IPS-NIHi7 (cell line): ENCODE data around the gene DENND4C.
A peak's percentile ranks its signal among the peaks of the same experiment; 100 is the strongest.
"Not testable (repeated sequence)": the region's sequence is repeated elsewhere in the genome, so short reads cannot be mapped to it uniquely, and the experiment has no call there.

Experiments
- DNase-seq: peaks from one replicate; pipeline ENCODE4 v3.0.0; 2012; ENCODE audit warnings: mixed read lengths; ENCODE audit errors: extremely low spot score

Gene DENND4C

GRCh38 chr9:19224563-19224962 is 5.9 kb upstream of the DENND4C start:
- no peak for DNase-seq

GRCh38 chr9:19229595-19230354 is 718 bp upstream of the DENND4C start:
- DNase-seq: peak; percentile 55

GRCh38 chr9:19231126-19231903 is 822 bp downstream of the DENND4C start:
- no peak for DNase-seq

GRCh38 chr9:19231904-19232822 is 1.7 kb downstream of the DENND4C start:
- DNase-seq: no peak

GRCh38 chr9:19232823-19233194 is 2.3 kb downstream of the DENND4C start:
- DNase-seq: no peak

- DNase-seq: no peak
Measured at GRCh38 chr9:19233344-19233743, 2.9 kb downstream of the DENND4C start.

- DNase-seq: no peak
Measured at GRCh38 chr9:19239955-19240354, 9.5 kb downstream of the DENND4C start.

- no peak for DNase-seq
Measured at GRCh38 chr9:19241728-19242127, 11.2 kb downstream of the DENND4C start.

- DNase-seq: no peak
Measured at GRCh38 chr9:19243366-19244033, 13.0 kb downstream of the DENND4C start.

GRCh38 chr9:19246891-19247290 is 16.4 kb downstream of the DENND4C start:
- DNase-seq: no peak

GRCh38 chr9:19247420-19247819 is 16.9 kb downstream of the DENND4C start:
- DNase-seq: no peak

- DNase-seq: not testable (repeated sequence)
Measured at GRCh38 chr9:19250346-19250745, 19.9 kb downstream of the DENND4C start.

- not testable (repeated sequence) for DNase-seq
Measured at GRCh38 chr9:19251203-19251602, 20.7 kb downstream of the DENND4C start.

- DNase-seq: not testable (repeated sequence)
Measured at GRCh38 chr9:19251622-19252021, 21.1 kb downstream of the DENND4C start.

- DNase-seq: no peak
Measured at GRCh38 chr9:19252174-19252884, 21.8 kb downstream of the DENND4C start.

- no peak for DNase-seq
Measured at GRCh38 chr9:19252885-19253219, 22.4 kb downstream of the DENND4C start.

- DNase-seq: no peak
Measured at GRCh38 chr9:19255112-19255511, 24.6 kb downstream of the DENND4C start.

GRCh38 chr9:19255821-19256220 is 25.3 kb downstream of the DENND4C start:
- no peak for DNase-seq

- not testable (repeated sequence) for DNase-seq
Measured at GRCh38 chr9:19259665-19260255, 29.3 kb downstream of the DENND4C start.

- not testable (repeated sequence) for DNase-seq
Measured at GRCh38 chr9:19265602-19266001, 35.1 kb downstream of the DENND4C start.
